HL-60 (cell line): ENCODE measurements around the gene FXYD2.
A peak's percentile ranks its signal among the peaks of the same experiment; 100 is the strongest.

Source experiments
- DNase-seq, 2 experiments: peaks; one replicate each; pipeline ENCODE4 v3.0.0-alpha.2; 2010 to 2020; ENCODE audit warnings: low read depth in 1 of 2, low spot score in 1 of 2
- H3K27ac ChIP-seq: fragments of 250-450 bp; sonication (Bioruptor Pico); replicated peaks from 2 replicates; pipeline ENCODE4 v1.5.1; 2020; ENCODE audit warnings: mild to moderate bottlenecking, moderate library complexity
- H3K27me3 ChIP-seq: fragments of 250-450 bp; sonication (Bioruptor Pico); 2 replicates; pipeline ENCODE4 v1.5.1; 2021; ENCODE audit warnings: mild to moderate bottlenecking, moderate library complexity; ENCODE audit not compliant: insufficient read depth, poor library complexity, severe bottlenecking
- H3K4me3 ChIP-seq: replicated peaks from 2 replicates; pipeline ENCODE4 v1.5.1; 2011; ENCODE audit warnings: mild to moderate bottlenecking, control low read depth, low read length; ENCODE audit not compliant: insufficient read depth
- CTCF ChIP-seq: IDR thresholded peaks from one replicate; pipeline ENCODE4 v1.5.1; 2011; ENCODE audit warnings: low read length, control low read depth, inconsistent platforms; ENCODE audit not compliant: insufficient read depth
- GABPA ChIP-seq: IDR thresholded peaks from 2 replicates; pipeline ENCODE4 v1.6.1; 2012; ENCODE audit warnings: low read depth
- POLR2AphosphoS5 ChIP-seq: IDR thresholded peaks from 2 replicates; pipeline ENCODE4 v1.6.1; 2012; ENCODE audit warnings: low read depth
- REST ChIP-seq: IDR thresholded peaks from 2 replicates; pipeline ENCODE4 v1.6.1; 2012; ENCODE audit warnings: low read depth; ENCODE audit not compliant: insufficient replicate concordance
- SPI1 ChIP-seq: IDR thresholded peaks from 2 replicates; pipeline ENCODE4 v1.6.1; 2012; ENCODE audit warnings: low read depth, mild to moderate bottlenecking, borderline replicate concordance

FXYD2 gene

GRCh38 chr11:117823294-117823945, 1.1 kb downstream of the FXYD2 start:
- no peak overlapping the region for H3K27ac ChIP-seq
- no peaks in the 10 kb centered on the region for H3K27me3 ChIP-seq
- DNase-seq: no peak
- no peak for TF ChIP-seq REST
- TF ChIP-seq CTCF: peak; percentile 48
- H3K4me3 ChIP-seq: no peak overlapping the region

- no peak overlapping the region for H3K4me3 ChIP-seq
- TF ChIP-seq SPI1: no peak
- no peak for TF ChIP-seq POLR2AphosphoS5
- no peak for TF ChIP-seq REST
- TF ChIP-seq GABPA: no peak
- peak; percentile 57 for TF ChIP-seq CTCF
- peak in 1 of 2 experiments; percentile 36 for DNase-seq
- H3K27me3 ChIP-seq: no peaks in the 10 kb centered on the region
- H3K27ac ChIP-seq: no peak overlapping the region
Observed at GRCh38 chr11:117822074-117823033, 2.2 kb downstream of the FXYD2 start.

GRCh38 chr11:117821431-117821830, 3.1 kb downstream of the FXYD2 start:
- Histone ChIP-seq H3K27me3 (no peaks in the 10 kb centered on the region), H3K4me3 (no peak overlapping the region), H3K27ac (no peak overlapping the region)
- no peak for TF ChIP-seq CTCF
- no peak for TF ChIP-seq POLR2AphosphoS5
- TF ChIP-seq REST: no peak
- no peak for TF ChIP-seq SPI1
- no peak for TF ChIP-seq GABPA
- DNase-seq: no peak
